Islet precursor cell (in vitro differentiated cells): ENCODE data around the gene MLN.
A peak's percentile ranks its signal among the peaks of the same experiment; 100 is the strongest.

Experiments used
- DNase-seq: peaks from one replicate; pipeline ENCODE4 v3.0.0-alpha.2; 2018

Gene MLN, protein sequence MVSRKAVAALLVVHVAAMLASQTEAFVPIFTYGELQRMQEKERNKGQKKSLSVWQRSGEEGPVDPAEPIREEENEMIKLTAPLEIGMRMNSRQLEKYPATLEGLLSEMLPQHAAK

DNA sequence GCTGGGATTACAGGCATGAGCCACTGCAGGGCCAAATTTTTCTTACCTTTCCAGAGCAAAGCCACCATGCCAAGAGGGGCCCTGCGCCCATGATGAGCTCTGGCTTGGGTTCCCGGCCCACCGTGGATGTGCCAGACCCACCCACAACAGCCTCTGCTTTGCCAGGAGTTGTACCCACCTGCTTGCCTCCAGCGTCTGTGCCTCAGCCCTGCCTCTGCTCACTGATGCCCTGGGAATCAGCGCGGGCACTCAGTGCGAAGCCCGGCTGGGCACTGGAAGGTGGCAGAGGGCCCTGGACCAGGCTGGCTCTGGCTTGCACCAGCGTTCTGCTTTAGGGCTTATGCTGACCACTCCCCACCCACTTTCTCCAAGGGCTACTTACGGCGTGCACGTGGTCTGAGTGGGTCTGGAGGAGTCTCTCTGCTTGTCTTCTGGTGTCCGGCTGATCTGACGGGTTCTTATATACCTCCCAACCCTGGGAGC lies at the start of gene MLN:
Gene MLN (minus strand): TSS at position 433 of the 483 bp plus-strand sequence. CDS start 2,840 bp downstream, outside the sequence.
- no peak for DNase-seq

- DNase-seq = no peak
Measured at GRCh38 chr6:33853026-33853425, 49.2 kb upstream of the MLN start.

- peak; percentile 97 for DNase-seq
Measured at GRCh38 chr6:33851959-33852358, 48.2 kb upstream of the MLN start.

DNA sequence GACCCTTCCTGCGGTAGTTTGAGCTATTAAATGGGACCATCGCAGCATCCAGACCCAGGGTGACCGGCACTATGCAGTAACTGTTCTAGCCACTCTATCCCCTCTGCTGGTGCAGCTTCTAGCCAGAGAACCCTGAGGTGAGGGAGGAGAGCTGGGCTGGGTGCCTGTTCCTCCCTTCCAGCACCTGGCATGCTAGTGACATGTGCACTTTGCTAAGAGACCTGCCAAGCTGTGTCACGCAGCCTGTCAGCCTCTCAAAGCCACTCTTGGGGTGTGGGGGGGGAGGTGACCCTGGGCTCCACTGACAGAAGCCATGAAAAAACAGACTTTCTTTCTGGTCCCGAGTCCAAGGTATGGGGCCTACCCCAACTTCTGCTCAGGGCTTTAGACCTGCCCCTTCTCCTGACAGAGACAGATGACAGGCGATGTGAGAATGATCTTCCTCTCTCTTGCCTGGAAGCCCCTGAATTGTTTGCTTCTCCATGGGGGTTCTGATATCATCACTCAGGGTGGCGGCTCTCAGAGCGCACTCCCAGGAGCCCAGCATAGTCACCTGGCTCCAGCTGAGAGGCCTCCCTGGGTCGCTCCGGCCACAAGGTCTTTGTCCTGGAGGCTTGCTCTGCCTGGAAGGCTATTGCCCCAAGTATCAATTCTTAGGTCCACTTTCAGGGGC lies 47.2 kb upstream of the MLN start:
- no peak for DNase-seq

DNA sequence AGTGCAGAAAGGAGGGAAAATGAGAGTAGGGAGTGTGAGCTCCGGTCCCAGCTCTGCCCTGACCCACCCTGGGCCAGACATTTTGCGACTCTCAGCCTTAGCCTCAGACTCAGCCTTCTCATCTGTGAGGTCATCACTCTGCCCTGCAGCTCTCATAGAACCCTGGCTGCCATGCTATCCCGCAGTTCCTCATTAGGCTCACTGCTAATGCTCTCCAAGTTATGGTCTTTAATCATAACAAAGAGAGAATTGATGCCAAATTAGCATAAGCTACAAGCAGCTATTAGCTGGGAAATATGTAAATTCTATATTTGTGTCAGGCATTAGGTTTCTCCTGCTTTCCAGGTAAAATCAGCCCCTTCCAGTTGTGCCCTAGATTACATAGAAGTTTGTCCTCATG lies 46.5 kb upstream of the MLN start:
- DNase-seq = no peak

DNA sequence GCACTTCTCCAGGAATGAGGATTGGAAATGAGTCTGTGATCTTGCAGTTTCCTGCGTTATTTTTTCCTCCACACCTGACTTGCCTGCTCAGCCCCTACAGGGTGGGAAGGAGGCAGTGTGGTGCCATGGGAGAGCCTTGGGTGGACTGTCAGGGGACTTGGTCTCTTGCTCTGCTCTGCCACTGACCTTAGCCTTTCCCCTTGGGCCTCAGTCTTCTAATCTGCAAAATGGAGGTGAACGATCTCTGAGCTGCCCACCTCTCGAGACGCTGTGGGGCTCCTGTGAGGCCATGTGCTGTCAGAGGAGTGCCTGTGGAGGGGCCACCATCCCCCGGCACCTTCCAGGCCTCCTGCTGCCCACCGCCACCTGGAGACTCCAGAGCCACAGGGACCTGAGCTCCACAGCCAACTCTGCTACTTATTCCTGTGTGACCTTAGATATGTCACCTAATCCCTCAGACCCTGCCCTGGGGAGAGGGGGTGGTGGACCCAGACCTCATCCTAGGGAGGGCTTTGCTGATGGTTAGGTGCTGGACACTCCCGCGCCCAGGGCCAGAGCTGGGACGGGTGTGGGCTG lies 45.8 kb upstream of the MLN start:
- DNase-seq = no peak

DNA sequence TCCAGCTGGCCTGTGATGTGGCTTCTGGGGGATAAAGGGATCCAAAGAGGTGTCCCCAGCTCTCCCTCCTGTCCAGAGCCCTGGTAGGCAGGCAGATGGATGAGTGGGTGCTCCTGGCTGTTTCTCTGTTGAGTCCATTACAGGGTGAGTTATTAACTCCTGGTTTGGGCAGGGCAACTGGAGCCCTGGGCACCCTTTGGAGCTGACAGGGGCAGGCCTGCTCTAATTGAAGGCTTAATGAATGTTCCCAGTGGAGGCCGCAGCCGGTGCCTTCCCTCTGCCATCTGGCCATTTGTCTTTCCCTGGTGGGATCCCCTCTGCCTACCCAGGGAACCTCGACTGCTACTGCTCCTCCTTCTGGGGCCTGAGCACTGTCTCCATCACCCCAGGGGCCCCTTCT lies 44.7 kb upstream of the MLN start:
- DNase-seq = no peak

GRCh38 chr6:33847867-33848266 lies 44.1 kb upstream of the MLN start:
- no peak for DNase-seq

- no peak for DNase-seq
Measured at GRCh38 chr6:33847078-33847477, 43.3 kb upstream of the MLN start.

- no peak for DNase-seq
Measured at GRCh38 chr6:33846226-33846625, 42.4 kb upstream of the MLN start.

GRCh38 chr6:33845031-33845745 lies 41.4 kb upstream of the MLN start:
- DNase-seq = no peak

DNA sequence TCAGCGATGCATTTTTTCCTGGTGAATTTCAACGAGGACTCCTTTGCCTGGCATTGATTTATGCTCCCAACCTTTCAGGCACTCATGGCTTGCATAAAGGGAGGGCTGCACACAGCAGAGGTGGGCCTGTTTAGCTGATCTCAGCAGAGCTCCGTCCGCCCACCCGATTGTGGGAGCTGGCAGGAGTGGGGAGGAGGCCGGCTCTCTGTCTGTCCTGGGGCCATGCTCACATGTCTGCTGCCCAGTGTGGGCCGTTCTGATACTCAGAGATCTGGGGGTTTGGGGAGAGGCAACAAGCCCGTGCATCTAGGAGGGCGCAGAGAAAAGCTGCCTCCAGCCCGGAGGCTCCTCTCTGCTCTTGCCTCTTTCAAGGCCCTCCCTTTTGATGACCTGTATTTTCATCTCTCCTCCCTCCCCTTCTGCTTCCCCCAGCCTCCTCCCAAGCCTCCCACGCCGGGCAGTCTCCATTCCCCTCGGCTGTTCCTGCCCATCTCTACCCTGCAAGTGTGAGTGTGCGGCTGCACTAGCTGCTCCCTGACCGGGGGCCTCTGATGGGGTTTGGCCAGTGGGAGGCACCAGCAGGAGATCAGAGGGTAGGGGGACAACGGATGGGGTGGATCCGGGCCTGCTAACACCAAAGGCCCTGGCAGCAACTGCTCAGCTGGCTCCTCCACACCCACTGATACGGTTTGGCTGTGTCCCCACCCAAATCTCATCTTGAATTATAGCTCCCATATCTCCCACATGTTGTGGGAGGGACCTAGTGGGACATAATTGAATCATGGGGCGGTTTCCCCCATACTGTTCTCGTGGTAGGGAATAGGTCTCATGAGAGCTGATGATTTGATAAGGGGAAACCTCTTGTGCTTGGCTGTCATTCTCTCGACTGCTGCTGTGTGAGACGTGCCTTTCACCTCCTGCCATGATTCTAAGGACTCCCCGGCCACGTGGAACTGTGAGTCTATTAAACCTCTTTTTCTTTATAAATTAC lies 39.6 kb upstream of the MLN start:
- no peak for DNase-seq

GRCh38 chr6:33841868-33842267 lies 38.1 kb upstream of the MLN start:
- DNase-seq = no peak

DNA sequence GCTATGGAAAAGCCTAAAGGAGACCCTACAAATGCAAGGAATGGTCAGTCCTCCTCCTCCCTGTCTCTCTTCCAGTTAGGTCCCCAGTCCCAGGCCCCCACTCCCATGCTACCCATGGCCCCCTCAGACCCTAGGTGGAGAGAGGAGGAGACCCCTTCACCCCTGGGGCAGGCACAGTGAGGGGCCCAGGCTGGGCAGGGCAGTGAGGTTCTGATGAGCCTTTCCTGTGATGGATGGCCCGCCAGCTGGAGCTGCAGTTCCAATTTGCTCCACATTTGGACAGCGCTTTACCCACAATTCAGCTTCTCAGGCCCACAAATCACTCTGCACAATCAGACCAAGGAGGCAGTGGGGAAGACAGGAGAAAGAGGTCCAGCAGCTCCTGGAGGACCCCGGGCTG lies 37.3 kb upstream of the MLN start:
- no peak for DNase-seq

GRCh38 chr6:33840048-33840926 lies 36.5 kb upstream of the MLN start:
- DNase-seq = peak; percentile 97

DNA sequence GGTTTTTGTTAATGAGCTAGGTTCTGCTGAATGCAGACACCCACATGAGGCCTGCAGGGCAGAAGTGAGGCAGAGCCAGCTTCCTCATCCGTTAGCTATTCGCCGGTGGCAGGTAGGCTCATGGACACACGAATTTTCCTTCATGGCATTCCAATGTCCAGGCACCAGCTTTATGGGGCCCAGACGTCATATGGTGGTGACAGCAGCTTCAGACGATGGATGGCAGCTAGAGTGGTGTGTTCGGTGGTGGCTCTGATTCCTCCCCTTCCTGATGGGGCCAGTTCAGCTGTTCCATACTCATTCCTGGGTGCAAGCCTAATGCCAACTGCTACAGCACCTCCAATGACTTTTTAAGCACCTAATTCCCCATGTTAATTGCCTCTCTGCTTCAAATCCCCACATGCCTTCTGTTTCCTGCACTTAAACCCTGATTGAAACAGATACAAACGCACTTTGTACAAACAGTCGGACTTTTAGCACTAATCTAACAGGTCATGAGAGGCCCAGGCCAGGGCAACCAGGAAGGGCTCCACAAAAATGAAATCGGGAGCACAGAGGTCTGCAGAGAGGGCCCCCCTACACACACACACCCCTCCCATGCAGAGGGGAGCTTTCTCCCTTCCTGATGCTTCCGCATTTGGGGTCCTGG lies 35.7 kb upstream of the MLN start:
- DNase-seq = peak; percentile 91

DNA sequence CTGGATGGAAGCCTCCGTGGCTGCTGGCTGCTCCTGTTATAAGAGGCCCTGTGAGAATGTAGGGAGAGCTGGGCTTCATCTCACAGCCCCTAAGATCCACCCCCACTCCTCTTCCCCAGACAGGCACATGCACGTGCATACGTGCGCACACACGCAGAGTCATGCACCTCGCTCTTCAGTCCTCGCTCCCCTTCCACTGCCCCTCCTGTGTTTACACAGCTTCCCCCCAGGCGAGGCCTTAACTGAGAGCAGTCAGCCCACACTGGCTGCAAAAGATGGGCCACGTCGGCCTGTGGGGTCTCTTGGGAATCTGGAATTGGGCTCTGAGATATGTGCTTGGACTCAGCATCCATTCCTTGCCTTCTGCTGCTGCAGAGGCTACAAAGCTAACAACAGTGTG lies 35.2 kb upstream of the MLN start:
- no peak for DNase-seq

- peak; percentile 94 for DNase-seq
Measured at GRCh38 chr6:33837971-33838665, 34.3 kb upstream of the MLN start.

- no peak for DNase-seq
Measured at GRCh38 chr6:33836806-33837469, 33.1 kb upstream of the MLN start.
